PFSK-1 (cell line): ENCODE results near the gene ASMTL.

Experiments used
- FOXP2 ChIP-seq: optimal IDR thresholded peaks from 2 replicates; pipeline ENCODE3; 2011; ENCODE audit warnings: borderline replicate concordance, control low read depth, inconsistent platforms; ENCODE audit not compliant: insufficient read depth; ENCODE audit errors: extremely low read length, extremely low read depth
- POLR2AphosphoS5 ChIP-seq: IDR thresholded peaks from 2 replicates; pipeline ENCODE4 v1.6.1; 2012; ENCODE audit warnings: low read depth, mild to moderate bottlenecking, control low read depth, low read length, moderate library complexity
- SIN3A ChIP-seq: IDR thresholded peaks from 2 replicates; pipeline ENCODE4 v1.6.1; 2012; ENCODE audit warnings: mild to moderate bottlenecking, low read length, moderate library complexity, borderline replicate concordance; ENCODE audit not compliant: insufficient read depth
- TAF1 ChIP-seq: IDR thresholded peaks from 2 replicates; pipeline ENCODE4 v1.6.1; 2012; ENCODE audit warnings: low read length, control low read depth, borderline replicate concordance; ENCODE audit not compliant: insufficient read depth
- TF ChIP-seq, protein P1 (sequence below), 2 experiments: IDR thresholded peaks; 2 replicates each; pipeline versions ENCODE4 v1.6.1 to v1.8.0; 2011 to 2012; ENCODE audit warnings: low read depth in 2 of 2, low read length in 2 of 2, control low read depth in 1 of 2, inconsistent platforms in 1 of 2, mild to moderate bottlenecking in 1 of 2, moderate library complexity in 1 of 2; ENCODE audit not compliant: insufficient read depth in 1 of 2

Gene ASMTL

DNA sequence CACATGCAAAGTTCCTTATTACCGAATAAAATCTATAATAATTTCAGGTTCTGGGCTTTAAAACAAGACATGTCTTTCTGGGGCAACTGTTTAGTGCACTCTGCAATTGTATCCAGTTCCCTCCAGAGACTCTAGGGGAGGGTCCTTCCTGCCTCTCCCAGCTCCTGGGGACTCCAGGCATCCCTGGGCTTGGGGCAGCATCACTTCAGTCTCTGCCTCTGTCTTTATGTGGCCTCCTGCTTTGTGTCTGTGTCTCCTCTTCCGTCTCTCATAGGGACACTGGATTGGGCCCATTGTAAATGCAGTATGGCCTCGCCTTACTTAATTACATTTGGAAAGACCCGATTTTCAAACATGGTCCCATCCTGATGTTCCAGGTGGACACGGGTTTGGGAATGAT lies 10.9 kb upstream of the ASMTL start:
- no peak for TF ChIP-seq TAF1
- no peak for TF ChIP-seq SIN3A
- TF ChIP-seq, protein P1, sequence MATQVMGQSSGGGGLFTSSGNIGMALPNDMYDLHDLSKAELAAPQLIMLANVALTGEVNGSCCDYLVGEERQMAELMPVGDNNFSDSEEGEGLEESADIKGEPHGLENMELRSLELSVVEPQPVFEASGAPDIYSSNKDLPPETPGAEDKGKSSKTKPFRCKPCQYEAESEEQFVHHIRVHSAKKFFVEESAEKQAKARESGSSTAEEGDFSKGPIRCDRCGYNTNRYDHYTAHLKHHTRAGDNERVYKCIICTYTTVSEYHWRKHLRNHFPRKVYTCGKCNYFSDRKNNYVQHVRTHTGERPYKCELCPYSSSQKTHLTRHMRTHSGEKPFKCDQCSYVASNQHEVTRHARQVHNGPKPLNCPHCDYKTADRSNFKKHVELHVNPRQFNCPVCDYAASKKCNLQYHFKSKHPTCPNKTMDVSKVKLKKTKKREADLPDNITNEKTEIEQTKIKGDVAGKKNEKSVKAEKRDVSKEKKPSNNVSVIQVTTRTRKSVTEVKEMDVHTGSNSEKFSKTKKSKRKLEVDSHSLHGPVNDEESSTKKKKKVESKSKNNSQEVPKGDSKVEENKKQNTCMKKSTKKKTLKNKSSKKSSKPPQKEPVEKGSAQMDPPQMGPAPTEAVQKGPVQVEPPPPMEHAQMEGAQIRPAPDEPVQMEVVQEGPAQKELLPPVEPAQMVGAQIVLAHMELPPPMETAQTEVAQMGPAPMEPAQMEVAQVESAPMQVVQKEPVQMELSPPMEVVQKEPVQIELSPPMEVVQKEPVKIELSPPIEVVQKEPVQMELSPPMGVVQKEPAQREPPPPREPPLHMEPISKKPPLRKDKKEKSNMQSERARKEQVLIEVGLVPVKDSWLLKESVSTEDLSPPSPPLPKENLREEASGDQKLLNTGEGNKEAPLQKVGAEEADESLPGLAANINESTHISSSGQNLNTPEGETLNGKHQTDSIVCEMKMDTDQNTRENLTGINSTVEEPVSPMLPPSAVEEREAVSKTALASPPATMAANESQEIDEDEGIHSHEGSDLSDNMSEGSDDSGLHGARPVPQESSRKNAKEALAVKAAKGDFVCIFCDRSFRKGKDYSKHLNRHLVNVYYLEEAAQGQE (IDR thresholded peaks at IDR 0.05; ENCODE audit: insufficient read depth in 1 of 2, low read depth in 2 of 2, low read length in 2 of 2), result no peak
- no peak for TF ChIP-seq FOXP2
- TF ChIP-seq POLR2AphosphoS5, result no peak

DNA sequence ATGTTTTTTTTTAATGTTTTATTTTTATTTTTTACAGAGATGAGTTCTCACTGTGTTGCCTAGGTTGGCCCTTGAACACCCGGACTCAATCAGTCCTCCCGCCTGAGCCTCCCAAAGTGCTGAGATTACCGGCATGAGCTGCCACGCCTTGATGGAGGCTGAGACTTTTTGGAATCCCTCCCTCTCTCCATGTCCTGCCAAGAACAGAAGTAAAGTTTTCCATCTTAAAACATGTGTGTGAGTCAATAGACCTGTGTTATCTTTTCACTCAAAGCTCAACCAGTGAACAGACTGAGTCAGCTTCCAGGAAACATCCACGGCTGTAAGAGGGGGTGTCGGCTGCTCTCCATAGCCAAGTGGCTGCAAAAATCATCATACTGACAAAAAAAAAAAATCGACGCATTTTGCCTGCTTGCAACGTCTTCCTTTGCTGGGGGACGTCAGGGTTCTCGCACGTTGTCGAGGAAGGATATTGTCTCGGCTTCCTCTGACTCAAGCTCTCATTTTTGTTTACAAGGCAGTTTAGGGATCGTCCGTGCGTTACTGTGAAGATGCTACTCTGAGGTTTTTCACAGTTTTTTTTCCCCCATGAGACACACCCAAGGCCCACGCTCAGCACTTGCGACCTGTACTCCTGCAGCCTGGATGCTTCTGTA lies 10.0 kb upstream of the ASMTL start:
- TF ChIP-seq TAF1, result no peak
- no peak for TF ChIP-seq POLR2AphosphoS5
- no peak for TF ChIP-seq SIN3A
- TF ChIP-seq, protein P1 (IDR thresholded peaks at IDR 0.05; ENCODE audit: insufficient read depth in 1 of 2, low read depth in 2 of 2, low read length in 2 of 2), result no peak
- no peak for TF ChIP-seq FOXP2

DNA sequence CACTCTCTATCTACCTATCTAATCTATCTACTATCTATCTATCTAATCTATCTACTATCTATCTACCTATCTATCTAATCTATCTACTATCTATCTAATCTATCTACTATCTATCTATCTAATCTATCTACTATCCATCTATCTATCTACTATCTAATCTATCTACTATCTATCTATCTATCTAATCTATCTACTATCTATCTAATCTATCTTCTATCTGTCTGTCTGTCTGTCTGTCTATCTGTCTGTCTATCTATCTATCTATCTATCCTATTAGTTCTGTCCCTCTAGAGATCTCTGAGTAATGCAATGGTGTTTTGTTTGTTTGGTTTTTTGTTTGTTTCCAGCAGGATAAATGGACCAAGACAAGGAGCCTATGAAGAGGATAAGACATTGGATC lies 9.4 kb upstream of the ASMTL start:
- TF ChIP-seq SIN3A (no peak), POLR2AphosphoS5 (no peak), TAF1 (no peak), FOXP2 (no peak)

DNA sequence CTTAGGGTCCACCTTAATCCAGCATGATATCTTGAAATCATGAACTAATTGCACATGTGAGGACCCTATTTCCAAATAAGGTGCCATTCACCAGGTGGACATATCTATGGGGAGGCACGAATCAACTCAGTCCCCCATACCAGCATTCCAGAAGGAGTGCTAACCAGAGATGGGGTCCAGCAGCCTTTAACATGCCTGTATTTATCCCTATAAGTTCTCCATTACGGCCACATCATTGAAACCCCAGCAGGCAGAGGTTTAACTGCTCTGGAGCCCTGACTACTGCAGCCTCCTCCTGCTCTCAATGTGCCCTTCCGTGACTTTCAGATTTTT lies 3.2 kb upstream of the ASMTL start:
- TF ChIP-seq SIN3A (no peak), POLR2AphosphoS5 (no peak), TAF1 (no peak), FOXP2 (no peak)
- TF ChIP-seq, protein P1 (IDR thresholded peaks at IDR 0.05; ENCODE audit: insufficient read depth in 1 of 2, low read depth in 2 of 2, low read length in 2 of 2), result no peak

DNA sequence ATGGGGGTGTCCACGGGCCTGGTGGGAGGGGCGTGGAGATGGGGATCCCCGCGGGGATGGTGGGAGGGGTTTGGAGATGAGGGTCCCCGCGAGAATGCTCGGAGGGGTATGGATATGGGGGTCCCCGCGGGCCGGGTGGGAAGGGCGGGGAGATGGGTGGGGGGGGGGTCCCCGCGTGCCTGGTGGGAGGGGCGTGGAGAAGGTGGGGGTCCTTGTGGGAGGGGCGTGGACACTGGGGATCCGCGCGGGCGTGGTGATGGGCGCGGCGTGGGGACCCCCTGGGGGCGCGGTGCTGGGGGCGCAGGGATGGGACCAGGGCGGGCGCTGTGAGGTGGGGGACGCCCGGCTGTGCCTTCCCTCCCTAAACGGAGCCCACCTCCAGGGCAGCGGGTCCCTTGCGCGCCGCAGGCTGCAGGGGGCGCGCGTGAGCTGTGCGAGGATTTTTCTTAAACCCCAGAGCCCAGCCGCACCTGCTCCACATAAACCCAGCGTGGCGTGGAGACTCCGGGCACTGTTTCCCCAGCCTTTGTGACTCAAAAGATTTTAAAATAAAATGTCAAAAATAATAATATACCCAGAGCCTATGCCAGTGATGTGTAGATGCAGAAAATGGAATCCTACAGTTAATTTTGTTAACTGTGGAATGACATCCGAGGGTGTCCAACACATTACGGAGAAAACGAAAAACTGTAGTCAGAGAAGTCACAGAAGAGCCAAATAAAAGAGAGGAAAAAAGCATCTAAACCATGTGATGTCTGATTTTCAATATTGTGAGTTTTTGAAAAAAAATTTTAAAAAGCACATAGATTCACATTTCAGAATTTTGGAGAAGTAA lies 1.5 kb upstream of the ASMTL start:
- TF ChIP-seq POLR2AphosphoS5 (no peak), FOXP2 (no peak), TAF1 (no peak), SIN3A (no peak)
- TF ChIP-seq, protein P1 (IDR thresholded peaks at IDR 0.05; ENCODE audit: insufficient read depth in 1 of 2, low read depth in 2 of 2, low read length in 2 of 2), result no peak
